Neural crest cell (in vitro differentiated cells): ENCODE measurements around the gene GOLGA6C. TPM values are rescaled to one million over a fixed set of nuclear protein-coding genes. Genes with fewer than 3 reads are reported as not detected.

ENCODE experiments used
- DNase-seq: peaks from one replicate; pipeline ENCODE4 v3.0.0; 2021; ENCODE audit warnings: low read depth, mixed read lengths, low spot score
- H3K27ac Mint-ChIP-seq: one replicate; pipeline ENCODE4 v1.8.0; 2021; ENCODE audit warnings: mild to moderate bottlenecking, mixed read lengths; ENCODE audit not compliant: unreplicated experiment
- H3K27me3 Mint-ChIP-seq: 2 replicates; pipeline ENCODE4 v1.8.0; 2021; ENCODE audit warnings: low read depth, mild to moderate bottlenecking, mixed read lengths
- H3K36me3 Mint-ChIP-seq: 2 replicates; pipeline ENCODE4 v1.8.0; 2021; ENCODE audit warnings: low read depth, mild to moderate bottlenecking, mixed read lengths
- H3K4me1 Mint-ChIP-seq: 2 replicates; pipeline ENCODE4 v1.8.0; 2021; ENCODE audit warnings: mixed read lengths
- H3K4me3 Mint-ChIP-seq: one replicate; pipeline ENCODE4 v1.8.0; 2021; ENCODE audit warnings: mild to moderate bottlenecking, mixed read lengths
- H3K9me3 Mint-ChIP-seq: 2 replicates; pipeline ENCODE4 v1.8.0; 2021; ENCODE audit warnings: mixed read lengths
- total RNA-seq: library from RNA; stranded (reverse); gene quantifications from 2 replicates; pipeline ENCODE4 v1.2.1, GENCODE V29; 2021
- TF ChIP-seq, protein P1 (sequence below): fragments of 200-600 bp; sonication (generic); conservative IDR thresholded peaks from 2 replicates; pipeline ENCODE4 v1.5.0; 2021; ENCODE audit warnings: antibody characterized with exemption, mild to moderate bottlenecking

GOLGA6C gene
- total RNA-seq, 1 donor from 2014 or later: 0.12 TPM

GRCh38 chr15:75231836-75232235 is 26.3 kb upstream of the GOLGA6C start:
- Mint-ChIP-seq H3K27ac (no peak overlapping the region), H3K9me3 (no peaks in the 10 kb centered on the region), H3K4me3 (no peak overlapping the region), H3K4me1 (peaks cover 12% of the 10 kb centered on the region), H3K36me3 (no peaks in the 10 kb centered on the region), H3K27me3 (no peaks in the 10 kb centered on the region)
- TF ChIP-seq, protein P1, sequence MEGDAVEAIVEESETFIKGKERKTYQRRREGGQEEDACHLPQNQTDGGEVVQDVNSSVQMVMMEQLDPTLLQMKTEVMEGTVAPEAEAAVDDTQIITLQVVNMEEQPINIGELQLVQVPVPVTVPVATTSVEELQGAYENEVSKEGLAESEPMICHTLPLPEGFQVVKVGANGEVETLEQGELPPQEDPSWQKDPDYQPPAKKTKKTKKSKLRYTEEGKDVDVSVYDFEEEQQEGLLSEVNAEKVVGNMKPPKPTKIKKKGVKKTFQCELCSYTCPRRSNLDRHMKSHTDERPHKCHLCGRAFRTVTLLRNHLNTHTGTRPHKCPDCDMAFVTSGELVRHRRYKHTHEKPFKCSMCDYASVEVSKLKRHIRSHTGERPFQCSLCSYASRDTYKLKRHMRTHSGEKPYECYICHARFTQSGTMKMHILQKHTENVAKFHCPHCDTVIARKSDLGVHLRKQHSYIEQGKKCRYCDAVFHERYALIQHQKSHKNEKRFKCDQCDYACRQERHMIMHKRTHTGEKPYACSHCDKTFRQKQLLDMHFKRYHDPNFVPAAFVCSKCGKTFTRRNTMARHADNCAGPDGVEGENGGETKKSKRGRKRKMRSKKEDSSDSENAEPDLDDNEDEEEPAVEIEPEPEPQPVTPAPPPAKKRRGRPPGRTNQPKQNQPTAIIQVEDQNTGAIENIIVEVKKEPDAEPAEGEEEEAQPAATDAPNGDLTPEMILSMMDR: no peak
- no peak for DNase-seq

- Mint-ChIP-seq H3K27ac (no peak overlapping the region), H3K27me3 (no peaks in the 10 kb centered on the region), H3K36me3 (no peaks in the 10 kb centered on the region), H3K4me1 (peaks cover 12% of the 10 kb centered on the region), H3K4me3 (no peak overlapping the region), H3K9me3 (no peaks in the 10 kb centered on the region)
- no peak for DNase-seq
- TF ChIP-seq, protein P1: no peak
Observed at GRCh38 chr15:75232252-75232813, 25.8 kb upstream of the GOLGA6C start.

GRCh38 chr15:75232826-75233503 is 25.2 kb upstream of the GOLGA6C start:
- TF ChIP-seq, protein P1: no peak
- Mint-ChIP-seq H3K4me1 (peaks cover 12% of the 10 kb centered on the region), H3K36me3 (no peaks in the 10 kb centered on the region), H3K27ac (peak overlapping the region; percentile 75), H3K27me3 (no peaks in the 10 kb centered on the region), H3K9me3 (no peaks in the 10 kb centered on the region), H3K4me3 (no peak overlapping the region)
- DNase-seq: no peak

- Mint-ChIP-seq H3K27me3 (no peaks in the 10 kb centered on the region), H3K36me3 (no peaks in the 10 kb centered on the region), H3K27ac (no peak overlapping the region), H3K4me3 (no peak overlapping the region), H3K9me3 (no peaks in the 10 kb centered on the region), H3K4me1 (peaks cover 12% of the 10 kb centered on the region)
- DNase-seq: no peak
- TF ChIP-seq, protein P1: no peak
Observed at GRCh38 chr15:75233504-75234190, 24.5 kb upstream of the GOLGA6C start.

GRCh38 chr15:75234191-75234810 is 23.8 kb upstream of the GOLGA6C start:
- no peaks in the 10 kb centered on the region for H3K27me3 Mint-ChIP-seq
- no peak for DNase-seq
- no peaks in the 10 kb centered on the region for H3K36me3 Mint-ChIP-seq
- H3K4me1 Mint-ChIP-seq: peaks cover 12% of the 10 kb centered on the region
- no peak overlapping the region for H3K27ac Mint-ChIP-seq
- H3K9me3 Mint-ChIP-seq: peaks cover under 1% of the 10 kb centered on the region
- no peak overlapping the region for H3K4me3 Mint-ChIP-seq
- TF ChIP-seq, protein P1: no peak
